Esophagus squamous epithelium (tissue), 5 donors: ENCODE data around the gene VEGFC. TPM values are rescaled to one million over a fixed set of nuclear protein-coding genes. Genes with fewer than 3 reads are reported as not detected.

Experiments used
- DNase-seq: peaks from one replicate; lab custom pipeline; 2025; lab: John Stamatoyannopoulos, UW
- H3K27ac ChIP-seq, 4 donors: fragments of 200-600 bp; sonication (generic); one replicate each; pipeline ENCODE4 v1.5.1; 2016 to 2019; ENCODE audit warnings: mild to moderate bottlenecking in 1 of 4
- H3K27me3 ChIP-seq, 4 donors: fragments of 200-600 bp; sonication (generic); 1 replicate in 3 of 4; 2 replicates in 1 of 4; pipeline versions ENCODE4 v1.5.1 to v1.6.0; 2017 to 2021; ENCODE audit warnings: antibody characterized with exemption in 1 of 4
- H3K36me3 ChIP-seq, 3 donors: fragments of 200-600 bp; sonication (generic); one replicate each; pipeline ENCODE4 v1.5.1; 2016 to 2019
- H3K4me1 ChIP-seq, 3 donors: fragments of 200-600 bp; sonication (generic); one replicate each; pipeline ENCODE4 v1.5.1; 2017 to 2019
- H3K4me3 ChIP-seq, 4 donors: fragments of 200-600 bp; sonication (generic); 1 replicate in 3 of 4; 2 replicates in 1 of 4; pipeline ENCODE4 v1.5.1; 2016 to 2019; ENCODE audit warnings: mild to moderate bottlenecking in 2 of 4, moderate library complexity in 1 of 4
- H3K9me3 ChIP-seq, 3 donors: fragments of 200-600 bp; sonication (generic); one replicate each; pipeline ENCODE4 v1.5.1; 2016 to 2019
- CTCF ChIP-seq, 6 experiments: fragments of 450-650 bp in 4 of 6; fragments of 200-600 bp in 2 of 6; sonication (generic) in 2 of 6; IDR thresholded peaks; one replicate each; pipeline ENCODE4 v1.5.1; 2016 to 2019; ENCODE audit warnings: antibody characterized with exemption in 6 of 6, mild to moderate bottlenecking in 4 of 6, moderate library complexity in 4 of 6
- POLR2A ChIP-seq, 4 donors: fragments of 450-650 bp; IDR thresholded peaks; one replicate each; pipeline ENCODE4 v1.6.1; 2017; ENCODE audit warnings: antibody characterized with exemption in 4 of 4, mild to moderate bottlenecking in 4 of 4, moderate library complexity in 3 of 4
- WGBS, 2 donors: methylation state at CpG; one replicate each; pipeline ENCODE4 v1.1.5; 2018; 5-methylcytosine and 5-hydroxymethylcytosine counted together
- intact Hi-C: fragments of 100-400 bp; cut with DNase I; formaldehyde crosslinking; loops from one replicate; pipeline ENCODE4 v1.15.0; 2022
- total RNA-seq, 4 donors: library from RNA; depleted of rRNA; stranded (reverse); fragments of >200 nt; gene quantifications; one replicate each; pipeline ENCODE4 v1.1.0, GENCODE V29; 2016
- donor health status: DM: yes; HTN: yes; CAD: no.

Gene VEGFC
- total RNA-seq, 4 donors from 2014 or later: 0.50 to 3.8 (median 1.7) TPM

- DNase-seq: no peak
Observed at GRCh38 chr4:176726803-176727202, 65.9 kb downstream of the VEGFC start.

GRCh38 chr4:176721459-176721858, 71.3 kb downstream of the VEGFC start:
- Histone ChIP-seq H3K27ac (no peak overlapping the region), H3K9me3 (no peaks in the 10 kb centered on the region), H3K4me3 (no peak overlapping the region), H3K4me1 (no peaks in the 10 kb centered on the region), H3K36me3 (no peaks in the 10 kb centered on the region), H3K27me3 (no peaks in the 10 kb centered on the region)
- TF ChIP-seq CTCF (IDR thresholded peaks at IDR 0.05) (no peak), POLR2A (IDR thresholded peaks at IDR 0.05) (no peak)
- DNase-seq: no peak
- 80 to 88% methylated on average over 3 of the region's 3 CpGs for WGBS, 2 donors
- intact Hi-C loops: no loop called here

More at GRCh38 chr4:176726803-176727202, 65.9 kb downstream of the VEGFC start:
- peak overlapping the region in 2 of 4 donors; percentile 27 to 52 for H3K27ac ChIP-seq
- intact Hi-C loops: no loop called here
- no peaks in the 10 kb centered on the region for H3K36me3 ChIP-seq
- 57 to 75% methylated on average over 8 of the region's 8 CpGs for WGBS, 2 donors
- H3K4me1 ChIP-seq: no peaks in the 10 kb centered on the region
- no peaks in the 10 kb centered on the region for H3K9me3 ChIP-seq
- peak overlapping the region in 1 of 4 donors; percentile 39 for H3K4me3 ChIP-seq
- TF ChIP-seq POLR2A (IDR thresholded peaks at IDR 0.05): no peak
- TF ChIP-seq CTCF (IDR thresholded peaks at IDR 0.05): no peak
- no peaks in the 10 kb centered on the region for H3K27me3 ChIP-seq

DNA sequence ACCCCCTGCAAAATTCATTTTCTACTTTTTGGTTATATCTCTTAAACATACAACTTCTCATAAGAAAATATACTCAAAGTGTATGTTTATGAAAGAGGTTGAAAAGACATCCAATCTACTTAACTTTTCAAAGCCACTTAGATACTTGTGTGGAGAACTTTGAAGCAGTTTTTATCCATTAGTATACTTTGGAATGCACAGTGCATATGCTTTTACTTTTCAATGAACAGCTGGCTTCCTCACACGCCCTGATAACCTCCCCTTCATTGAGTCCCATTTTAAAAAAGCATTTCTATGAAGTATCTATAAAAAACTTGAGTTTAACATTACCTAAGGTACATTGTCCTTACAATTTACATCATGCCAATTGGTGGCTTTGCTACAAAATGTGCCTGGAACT, 73.8 kb downstream of the VEGFC start:
- Histone ChIP-seq H3K4me3 (no peak overlapping the region), H3K27ac (no peak overlapping the region), H3K9me3 (no peaks in the 10 kb centered on the region), H3K36me3 (no peaks in the 10 kb centered on the region), H3K4me1 (no peaks in the 10 kb centered on the region), H3K27me3 (no peaks in the 10 kb centered on the region)
- WGBS, 2 donors: 18 to 33% methylated on average over 1 of the region's 1 CpG
- no peak for DNase-seq
- intact Hi-C loops: no loop called here
- TF ChIP-seq POLR2A (IDR thresholded peaks at IDR 0.05) (no peak), CTCF (IDR thresholded peaks at IDR 0.05) (no peak)

- DNase-seq: no peak
- no peaks in the 10 kb centered on the region for H3K4me1 ChIP-seq
- no peak for TF ChIP-seq CTCF (IDR thresholded peaks at IDR 0.05)
Observed at GRCh38 chr4:176717237-176717636, 75.5 kb downstream of the VEGFC start.

DNA sequence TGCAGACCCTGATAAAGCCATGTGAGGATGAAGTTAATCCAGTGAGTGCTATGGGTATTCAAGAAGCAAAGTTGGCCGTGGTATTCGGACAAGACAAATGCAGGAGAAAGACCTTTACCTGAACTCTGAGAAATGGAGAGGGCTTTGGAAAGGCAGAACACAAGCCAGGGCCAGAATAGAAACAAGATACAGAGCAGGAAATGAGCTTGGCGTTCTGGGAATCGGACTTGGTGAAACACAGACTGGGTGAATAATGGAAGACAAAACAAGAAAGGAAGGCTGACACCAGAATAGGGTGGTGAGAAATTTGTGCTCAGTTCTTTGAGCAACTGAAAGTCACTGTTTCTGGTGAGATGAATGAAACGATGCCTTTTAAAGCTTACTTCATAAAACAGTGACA, 83.3 kb downstream of the VEGFC start:
- 81 to 88% methylated on average over 5 of the region's 5 CpGs for WGBS, 2 donors

More at GRCh38 chr4:176717237-176717636, 75.5 kb downstream of the VEGFC start:
- 55 to 75% methylated on average over 2 of the region's 2 CpGs for WGBS, 2 donors
- H3K4me3 ChIP-seq: no peak overlapping the region
- no peaks in the 10 kb centered on the region for H3K9me3 ChIP-seq
- intact Hi-C loops: no loop called here
- H3K36me3 ChIP-seq: no peaks in the 10 kb centered on the region
- H3K27me3 ChIP-seq: no peaks in the 10 kb centered on the region
- no peak overlapping the region for H3K27ac ChIP-seq

More for the DNA sequence above, 83.3 kb downstream of the VEGFC start:
- Histone ChIP-seq H3K27ac (no peak overlapping the region), H3K4me1 (no peaks in the 10 kb centered on the region), H3K27me3 (no peaks in the 10 kb centered on the region), H3K36me3 (no peaks in the 10 kb centered on the region), H3K4me3 (no peak overlapping the region), H3K9me3 (no peaks in the 10 kb centered on the region)
- DNase-seq: no peak
- TF ChIP-seq POLR2A (IDR thresholded peaks at IDR 0.05) (no peak), CTCF (IDR thresholded peaks at IDR 0.05) (no peak)
- intact Hi-C loops: no loop called here
